GM19463 (cell line): Measurements from ENCODE around the gene MARK3.
A peak's percentile ranks its signal among the peaks of the same experiment; 100 is the strongest.
"Not testable (repeated sequence)": the region's sequence is repeated elsewhere in the genome, so short reads cannot be mapped to it uniquely, and the experiment has no call there.

Experiments used
- ATAC-seq: cut with Tn5 transposase; IDR thresholded peaks from one replicate; pipeline ENCODE4 v1.9.1; 2021; ENCODE audit warnings: mild to moderate bottlenecking, moderate library complexity; ENCODE audit not compliant: unreplicated experiment

The MARK3 gene

GRCh38 chr14:103385152-103385928 is at the start of gene MARK3:
MARK3 (plus strand) TSS chr14:103385415; CDS start chr14:103386030, 615 bp downstream.
- ATAC-seq: peak; percentile 98

DNA sequence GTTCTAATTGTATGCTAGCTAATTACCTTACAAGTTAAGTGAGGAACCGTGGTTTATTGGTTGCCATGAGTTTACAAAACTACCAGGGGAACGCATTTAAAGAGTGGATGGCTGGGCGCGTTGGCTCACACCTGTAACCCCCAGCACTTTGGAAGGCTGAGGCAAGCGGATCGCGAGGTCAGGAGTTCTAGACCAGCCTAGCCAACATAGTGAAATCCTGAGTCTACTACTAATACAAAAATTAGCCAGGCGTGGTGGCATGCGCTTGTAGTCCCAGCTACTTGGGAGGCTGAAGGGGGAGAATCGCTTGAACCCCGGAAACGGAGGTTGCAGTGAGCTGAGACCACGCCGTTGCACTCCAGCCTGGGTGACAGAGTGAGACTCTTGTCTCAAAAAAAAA is 49.0 kb upstream of the MARK3 start:
- no peak for ATAC-seq

DNA sequence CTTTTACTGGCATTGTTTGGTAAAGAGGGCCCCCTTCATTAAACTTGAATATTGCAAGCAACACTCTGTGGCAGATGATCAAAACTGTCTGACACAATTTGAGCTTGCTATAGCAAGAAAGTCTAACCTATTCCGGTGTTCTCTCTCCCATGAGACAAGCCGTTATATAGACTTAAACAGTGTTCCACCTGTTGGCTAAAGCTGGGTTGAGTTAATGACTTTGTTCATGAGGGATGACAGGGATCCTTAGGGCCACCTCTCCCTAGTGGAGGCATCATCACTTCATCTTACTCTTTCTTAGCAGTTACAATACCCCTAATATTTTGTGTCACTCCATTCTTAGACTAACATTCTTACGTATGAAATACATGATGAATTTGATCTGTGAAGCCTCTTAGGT is 47.4 kb upstream of the MARK3 start:
- no peak for ATAC-seq

GRCh38 chr14:103339561-103339960 is 45.7 kb upstream of the MARK3 start:
- no peak for ATAC-seq

- no peak for ATAC-seq
Measured at GRCh38 chr14:103340480-103341212, 44.6 kb upstream of the MARK3 start.

DNA sequence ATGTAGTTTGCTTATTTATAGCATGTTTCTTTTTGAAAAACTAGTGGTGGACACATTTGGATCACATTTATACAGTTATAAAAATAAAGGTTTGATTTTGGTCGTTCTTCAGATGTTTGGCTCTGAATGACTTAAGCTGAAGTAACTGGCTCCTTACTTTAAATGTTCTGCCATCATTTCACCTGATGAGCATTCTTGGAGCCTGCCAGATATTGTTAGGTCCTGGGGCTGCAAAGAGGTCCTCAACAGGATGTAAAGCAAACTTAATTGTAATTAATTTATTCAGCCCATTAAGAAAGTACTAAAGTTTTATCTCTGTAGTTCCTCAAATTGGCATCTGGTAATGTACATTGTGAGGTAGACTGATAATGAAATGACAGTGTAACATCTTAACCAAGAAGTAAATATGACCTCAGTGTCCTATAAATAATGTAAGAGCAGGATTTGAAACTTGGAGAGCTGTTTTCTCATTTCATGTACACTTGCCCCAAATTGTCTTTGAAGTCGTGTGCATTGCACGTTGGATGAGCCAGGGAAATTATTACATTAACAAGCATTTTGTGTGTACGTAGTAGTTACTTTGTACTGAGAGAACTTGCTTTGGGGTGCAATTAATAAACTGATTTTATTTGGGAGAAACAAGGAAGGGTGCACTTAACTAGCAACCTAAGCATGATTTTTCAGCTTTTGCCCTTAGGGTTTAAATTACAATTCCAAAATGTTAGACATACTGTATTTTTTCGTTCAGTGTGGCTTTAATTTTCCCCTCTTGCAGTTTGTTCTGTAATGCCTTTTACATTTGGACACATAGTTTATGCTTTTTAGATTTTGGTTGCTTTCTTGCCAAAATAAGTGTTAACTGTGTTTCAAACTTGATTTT is 43.7 kb upstream of the MARK3 start:
- no peak for ATAC-seq

- no peak for ATAC-seq
Measured at GRCh38 chr14:103343164-103343879, 41.9 kb upstream of the MARK3 start.

GRCh38 chr14:103343905-103344797 is 41.1 kb upstream of the MARK3 start:
- ATAC-seq: no peak

GRCh38 chr14:103346286-103346685 is 38.9 kb upstream of the MARK3 start:
- ATAC-seq: no peak

DNA sequence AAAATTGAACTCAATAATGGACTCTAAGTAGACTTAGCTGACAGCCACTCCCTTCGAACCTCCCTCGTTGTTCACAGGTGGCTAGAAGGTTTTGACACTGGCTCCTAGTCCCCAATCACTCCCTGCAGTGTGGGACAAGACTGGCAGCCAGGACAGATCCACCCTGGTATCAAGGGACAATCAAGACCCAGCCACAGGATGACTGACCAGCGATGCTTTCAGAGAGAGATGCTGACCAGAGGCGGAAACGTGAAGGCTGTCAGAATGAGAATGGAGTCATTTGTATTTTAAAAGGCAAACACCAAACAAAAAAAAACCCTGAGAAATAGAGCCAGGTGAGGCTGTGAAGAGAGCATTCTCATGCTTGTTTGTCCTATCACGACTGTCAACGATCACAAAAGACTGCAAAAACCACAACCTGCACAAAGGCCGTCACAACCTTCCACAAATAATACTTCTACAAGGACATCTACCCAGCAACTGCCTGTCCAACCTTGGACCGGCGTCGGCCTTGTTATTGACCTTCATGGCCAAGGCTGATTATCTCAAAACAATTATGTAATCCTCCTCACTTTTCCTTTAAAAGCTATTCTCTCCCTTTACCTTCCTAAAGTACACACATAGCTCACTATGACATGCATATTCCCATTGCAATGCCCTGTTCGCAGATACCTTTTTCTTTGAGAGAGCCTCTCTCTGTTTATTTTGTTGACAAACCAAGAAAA is 38.0 kb upstream of the MARK3 start:
- no peak for ATAC-seq

- no peak for ATAC-seq
Measured at GRCh38 chr14:103348154-103348553, 37.1 kb upstream of the MARK3 start.

DNA sequence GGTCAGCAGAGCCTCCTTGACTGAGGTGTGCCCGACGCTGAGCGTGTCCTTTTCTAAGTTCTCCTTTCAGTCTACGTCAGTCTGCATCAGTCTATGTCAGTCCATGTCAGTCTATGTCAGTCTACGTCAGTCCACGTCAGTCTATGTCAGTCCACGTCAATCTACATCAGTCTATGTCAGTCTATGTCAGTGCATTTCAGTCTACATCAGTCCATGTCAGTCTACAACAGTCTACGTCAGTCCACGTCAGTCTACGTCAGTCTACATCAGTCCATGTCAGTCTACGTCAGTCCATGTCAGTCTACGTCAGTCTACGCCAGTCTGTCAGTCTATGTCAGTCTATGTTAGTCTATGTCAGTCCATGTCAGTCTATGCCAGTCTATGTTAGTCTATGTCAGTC is 35.2 kb upstream of the MARK3 start:
- ATAC-seq: no peak

- no peak for ATAC-seq
Measured at GRCh38 chr14:103353362-103353761, 31.9 kb upstream of the MARK3 start.

GRCh38 chr14:103354141-103354540 is 31.1 kb upstream of the MARK3 start:
- ATAC-seq: no peak

DNA sequence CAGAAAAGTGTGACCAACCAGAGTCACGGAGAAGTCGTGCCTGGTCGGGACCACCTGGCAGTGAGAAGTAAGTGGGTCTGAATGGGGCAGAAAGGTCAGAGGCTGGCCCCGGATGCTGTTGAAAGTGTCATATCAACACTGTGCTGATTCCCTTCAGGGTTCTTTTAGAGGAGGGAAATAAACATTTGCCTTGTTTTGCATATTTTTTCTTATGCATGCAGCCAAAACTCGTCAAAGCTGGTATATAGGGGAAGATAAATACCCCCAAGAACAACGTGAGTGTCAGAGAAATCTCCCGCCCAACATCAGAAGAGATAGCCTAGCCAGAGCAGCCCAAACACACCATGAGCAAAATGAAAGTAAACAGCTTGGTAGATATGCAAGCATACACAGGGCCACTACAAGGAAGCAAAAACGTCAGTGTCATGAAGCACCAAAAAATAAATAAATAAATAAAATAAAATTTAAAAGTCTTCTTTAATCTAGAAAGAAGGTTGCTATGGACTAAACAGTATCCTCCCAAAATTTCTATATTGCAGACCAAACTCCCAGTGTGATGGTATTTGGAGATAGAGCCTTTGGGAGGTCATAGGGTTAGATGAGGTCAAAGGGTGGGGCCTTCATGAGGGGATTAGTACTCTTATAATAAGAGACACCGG is 29.1 kb upstream of the MARK3 start:
- ATAC-seq: no peak

- ATAC-seq: not testable (repeated sequence)
Measured at GRCh38 chr14:103357552-103357951, 27.7 kb upstream of the MARK3 start.

DNA sequence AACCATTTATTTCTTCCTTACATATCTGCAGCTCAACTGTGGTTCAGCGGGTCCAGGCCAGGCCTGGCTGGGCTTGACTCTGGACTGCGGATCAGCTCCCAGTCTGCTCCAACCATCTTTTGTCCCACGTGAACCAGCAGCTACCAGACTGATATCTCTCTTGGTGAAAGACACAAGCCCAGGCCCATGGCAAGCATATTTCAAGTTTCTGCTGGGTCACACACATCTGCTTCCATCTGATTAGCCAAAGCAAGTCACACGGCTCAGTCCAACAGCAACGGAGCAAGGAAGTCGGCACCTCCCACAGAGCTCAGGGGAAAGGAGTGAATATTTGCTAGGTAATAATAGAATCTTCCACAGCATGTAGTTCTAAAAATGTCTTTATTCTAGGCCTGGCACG is 24.7 kb upstream of the MARK3 start:
- no peak for ATAC-seq

- ATAC-seq: no peak
Measured at GRCh38 chr14:103361867-103362266, 23.3 kb upstream of the MARK3 start.

DNA sequence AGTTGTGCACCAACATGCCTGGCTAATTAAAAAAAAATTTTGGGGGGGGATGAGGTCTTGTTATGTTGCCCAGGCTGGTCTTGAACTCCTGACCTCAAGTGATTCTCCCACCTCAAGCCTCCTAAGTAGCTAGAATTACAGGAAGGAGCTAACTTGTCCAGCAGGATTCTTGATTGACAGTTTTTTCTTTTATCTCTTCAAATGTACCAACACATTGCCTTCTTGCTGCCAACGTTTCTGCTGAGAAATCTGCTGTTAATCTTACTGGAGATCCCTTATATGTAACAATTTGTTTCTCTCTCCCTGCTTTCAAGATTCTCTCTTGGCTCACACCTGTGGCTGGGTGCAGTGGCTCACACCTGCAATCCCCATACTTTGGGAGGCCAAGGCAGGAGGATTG is 22.4 kb upstream of the MARK3 start:
- ATAC-seq: no peak
